GM13977 (cell line): ENCODE data around the gene LRRC36.

ENCODE experiments used
- DNase-seq: peaks from one replicate; pipeline ENCODE4 v3.0.0; 2012; ENCODE audit warnings: low spot score
- in situ Hi-C: fragments of 300-500 bp; cut with MboI; formaldehyde crosslinking; loops from one replicate; pipeline ENCODE4 v1.12.0; 2022; ENCODE audit warnings: low sequenced_read_pairs, low pct_unique_long_range_greater_than_20kb, mixed read lengths, inconsistent platforms; ENCODE audit not compliant: unreplicated experiment
- TF ChIP-seq, protein P1 (sequence below): IDR thresholded peaks from 2 replicates; pipeline ENCODE4 v1.5.1; 2012; ENCODE audit warnings: mild to moderate bottlenecking, control low read depth; ENCODE audit not compliant: insufficient read depth; ENCODE audit errors: extremely low read depth, missing control alignments

Gene LRRC36

DNA sequence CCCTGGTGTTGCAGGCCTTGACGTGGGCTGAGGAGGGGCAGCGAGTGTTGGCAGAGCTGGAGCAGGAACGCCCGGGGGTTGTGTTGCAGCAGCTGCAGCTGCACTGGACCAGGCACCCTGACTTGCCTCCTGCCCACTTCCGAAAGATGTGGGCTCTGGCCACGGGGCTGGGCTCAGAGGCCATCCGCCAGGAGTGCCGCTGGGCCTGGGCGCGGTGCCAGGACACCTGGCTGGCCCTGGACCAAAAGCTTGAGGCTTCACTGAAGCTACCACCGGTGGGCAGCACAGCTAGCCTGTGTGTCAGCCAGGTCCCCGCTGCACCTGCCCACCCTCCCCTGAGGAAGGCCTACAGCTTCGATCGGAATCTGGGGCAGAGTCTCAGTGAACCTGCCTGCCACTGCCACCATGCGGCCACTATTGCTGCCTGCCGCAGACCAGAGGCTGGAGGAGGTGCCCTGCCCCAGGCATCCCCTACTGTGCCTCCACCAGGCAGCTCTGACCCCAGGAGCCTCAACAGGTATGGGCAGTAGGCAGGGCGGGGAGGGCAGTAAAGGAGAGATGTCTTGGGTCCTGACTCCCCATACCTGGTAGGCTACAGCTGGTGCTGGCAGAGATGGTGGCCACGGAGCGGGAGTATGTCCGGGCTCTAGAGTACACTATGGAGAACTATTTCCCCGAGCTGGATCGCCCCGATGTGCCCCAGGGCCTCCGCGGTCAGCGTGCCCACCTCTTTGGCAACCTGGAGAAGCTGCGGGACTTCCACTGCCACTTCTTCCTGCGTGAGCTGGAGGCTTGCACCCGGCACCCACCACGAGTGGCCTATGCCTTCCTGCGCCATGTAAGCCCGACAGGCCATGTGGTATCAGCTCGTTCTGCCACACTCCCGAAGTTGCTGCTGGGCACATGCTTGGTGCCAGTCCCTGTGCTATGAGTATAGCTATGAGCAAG, 41.6 kb upstream of the LRRC36 start:
- TF ChIP-seq, protein P1, sequence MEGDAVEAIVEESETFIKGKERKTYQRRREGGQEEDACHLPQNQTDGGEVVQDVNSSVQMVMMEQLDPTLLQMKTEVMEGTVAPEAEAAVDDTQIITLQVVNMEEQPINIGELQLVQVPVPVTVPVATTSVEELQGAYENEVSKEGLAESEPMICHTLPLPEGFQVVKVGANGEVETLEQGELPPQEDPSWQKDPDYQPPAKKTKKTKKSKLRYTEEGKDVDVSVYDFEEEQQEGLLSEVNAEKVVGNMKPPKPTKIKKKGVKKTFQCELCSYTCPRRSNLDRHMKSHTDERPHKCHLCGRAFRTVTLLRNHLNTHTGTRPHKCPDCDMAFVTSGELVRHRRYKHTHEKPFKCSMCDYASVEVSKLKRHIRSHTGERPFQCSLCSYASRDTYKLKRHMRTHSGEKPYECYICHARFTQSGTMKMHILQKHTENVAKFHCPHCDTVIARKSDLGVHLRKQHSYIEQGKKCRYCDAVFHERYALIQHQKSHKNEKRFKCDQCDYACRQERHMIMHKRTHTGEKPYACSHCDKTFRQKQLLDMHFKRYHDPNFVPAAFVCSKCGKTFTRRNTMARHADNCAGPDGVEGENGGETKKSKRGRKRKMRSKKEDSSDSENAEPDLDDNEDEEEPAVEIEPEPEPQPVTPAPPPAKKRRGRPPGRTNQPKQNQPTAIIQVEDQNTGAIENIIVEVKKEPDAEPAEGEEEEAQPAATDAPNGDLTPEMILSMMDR: no peak
- in situ Hi-C loops: no loop called here
- DNase-seq: no peak

DNA sequence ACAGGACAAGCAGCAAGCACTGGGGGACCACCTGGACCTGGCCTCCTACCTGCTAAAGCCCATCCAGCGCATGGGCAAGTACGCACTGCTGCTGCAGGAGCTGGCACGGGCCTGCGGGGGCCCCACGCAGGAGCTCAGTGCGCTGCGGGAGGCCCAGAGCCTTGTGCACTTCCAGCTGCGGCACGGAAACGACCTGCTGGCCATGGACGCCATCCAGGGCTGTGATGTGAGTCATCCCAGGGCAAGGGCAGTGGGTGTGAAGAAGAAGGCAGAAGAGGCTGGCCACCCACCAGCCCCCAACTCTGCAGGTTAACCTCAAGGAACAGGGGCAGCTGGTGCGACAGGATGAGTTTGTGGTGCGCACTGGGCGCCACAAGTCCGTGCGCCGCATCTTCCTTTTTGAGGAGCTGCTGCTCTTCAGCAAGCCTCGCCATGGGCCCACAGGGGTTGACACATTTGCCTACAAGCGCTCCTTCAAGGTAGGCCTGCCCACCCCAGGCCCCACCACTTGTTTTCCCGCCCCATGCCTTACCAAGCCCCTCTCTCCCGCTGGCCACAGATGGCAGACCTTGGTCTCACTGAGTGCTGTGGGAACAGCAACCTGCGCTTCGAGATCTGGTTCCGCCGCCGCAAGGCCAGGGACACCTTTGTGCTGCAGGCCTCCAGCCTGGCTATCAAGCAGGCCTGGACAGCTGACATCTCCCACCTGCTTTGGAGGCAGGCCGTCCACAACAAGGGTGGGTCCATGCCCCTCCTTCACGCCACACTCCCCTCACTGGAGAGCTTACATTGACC, 40.0 kb upstream of the LRRC36 start:
- DNase-seq: no peak
- in situ Hi-C loops: no loop called here
- TF ChIP-seq, protein P1: no peak

DNA sequence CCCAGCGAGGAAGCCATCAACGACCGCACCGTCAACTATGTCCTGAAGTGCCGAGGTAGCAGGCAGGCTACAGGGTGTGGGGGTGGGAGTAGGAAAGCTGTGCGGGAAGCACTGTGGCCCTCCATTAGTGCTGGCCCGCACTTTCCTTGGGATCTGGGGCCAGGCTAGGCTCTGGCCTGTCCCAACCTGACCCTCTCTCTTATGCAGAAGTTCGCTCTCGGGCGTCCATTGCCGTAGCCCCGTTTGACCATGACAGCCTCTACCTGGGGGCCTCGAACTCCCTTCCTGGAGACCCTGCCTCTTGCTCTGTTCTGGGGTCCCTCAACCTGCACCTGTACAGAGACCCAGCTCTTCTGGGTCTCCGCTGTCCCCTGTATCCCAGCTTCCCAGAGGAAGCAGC, 38.7 kb upstream of the LRRC36 start:
- TF ChIP-seq, protein P1: no peak
- in situ Hi-C loops: no loop called here
- no peak for DNase-seq

DNA sequence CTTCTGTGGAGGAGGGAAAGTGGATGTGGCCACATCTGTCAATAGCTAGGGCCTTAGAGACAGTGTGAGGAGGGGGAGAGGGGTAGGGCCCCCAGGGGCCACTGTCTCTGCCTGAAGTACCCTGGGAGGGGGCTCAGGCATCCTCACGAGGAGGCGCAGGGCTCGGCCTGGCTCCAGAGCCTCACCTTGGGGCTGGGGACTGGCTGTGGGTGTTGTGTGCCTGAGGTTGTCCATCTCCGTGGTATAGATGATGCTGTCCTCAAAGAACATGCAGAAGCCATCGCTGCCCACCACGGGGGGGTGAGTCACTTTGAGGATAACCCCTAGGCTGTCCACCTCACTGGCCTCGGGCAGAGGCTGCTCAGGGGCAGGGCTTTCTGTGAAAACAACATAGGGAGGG, 35.2 kb upstream of the LRRC36 start:
- TF ChIP-seq, protein P1: no peak
- in situ Hi-C loops: no loop called here
- DNase-seq: no peak

DNA sequence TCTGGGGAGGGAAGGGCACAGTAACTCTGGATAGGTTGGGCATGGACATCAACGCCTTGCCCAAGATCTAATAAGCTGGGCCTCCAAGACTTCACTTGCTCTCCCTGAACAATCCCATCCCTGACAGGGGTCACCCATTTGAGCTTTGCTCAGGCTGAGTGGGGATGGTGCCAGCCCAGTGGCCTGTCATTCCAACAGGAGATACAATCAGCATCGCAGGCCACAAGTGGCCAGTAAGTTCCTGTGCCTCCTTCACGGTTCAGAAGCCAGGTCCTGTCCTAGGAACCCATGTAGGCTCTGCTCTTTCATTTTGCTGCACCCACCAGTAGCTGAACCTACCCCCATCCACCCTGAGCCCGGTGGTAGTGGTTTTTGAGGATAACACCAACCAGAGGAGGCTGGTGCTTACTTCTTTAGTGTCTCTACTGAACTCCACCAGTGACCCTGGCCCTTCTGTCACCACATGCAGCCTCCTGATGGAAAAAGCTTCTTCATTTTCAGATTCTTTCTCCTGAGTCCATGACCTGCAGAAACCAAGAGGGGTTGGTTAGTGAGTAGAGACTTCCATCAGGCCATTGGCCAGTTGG, 32.4 kb upstream of the LRRC36 start:
- in situ Hi-C loops: no loop called here

DNA sequence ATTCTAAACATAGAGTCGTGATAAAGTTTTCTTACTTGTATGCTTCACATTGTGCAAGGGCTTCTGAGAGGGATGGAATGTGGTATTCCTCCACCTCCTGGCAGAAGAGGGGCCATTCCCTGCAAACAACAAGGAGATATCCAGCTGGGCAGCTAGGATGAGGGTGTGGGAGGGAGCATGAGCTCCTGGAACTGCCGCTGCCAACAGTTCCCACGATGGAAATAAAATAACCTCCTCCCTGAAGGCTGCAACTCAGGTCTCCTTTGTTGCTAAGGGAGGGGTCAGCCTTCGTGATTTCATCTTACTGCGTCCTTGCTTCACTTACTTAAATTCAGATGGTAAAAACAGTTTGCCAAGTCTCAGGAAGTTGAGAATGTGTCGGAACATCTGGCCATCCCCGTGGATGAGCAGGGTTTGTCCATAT, 31.7 kb upstream of the LRRC36 start:
- no peak for DNase-seq
- TF ChIP-seq, protein P1: no peak
- in situ Hi-C loops: no loop called here

More for the DNA sequence above, 32.4 kb upstream of the LRRC36 start:
- TF ChIP-seq, protein P1: no peak
- no peak for DNase-seq
